ENCODE data around the gene SFRP5. TPM values are rescaled to one million over a fixed set of nuclear protein-coding genes. Genes with fewer than 3 reads are reported as not detected.

SFRP5 gene
- 1 to 10 TPM; 1.4 to 3.7 TPM for total RNA-seq
- polyA plus RNA-seq = 1 to 10 TPM in 1 of 2 donors, under 1 TPM in 1; 0.36 to 8.8 TPM
- long read RNA-seq, donor 1, partial matches to known transcripts = 0 of 3 reads
- long read RNA-seq, donor 1, other reads (novel, unspliced or antisense) = 0 of 3 reads
- long read RNA-seq, donor 2, transcript SFRP5-201 (3 exons, 1,836 nt) = major isoform, 6 of 6 reads
- long read RNA-seq, donor 2, partial matches to known transcripts = 0 of 6 reads
- long read RNA-seq, donor 2, other reads (novel, unspliced or antisense) = 0 of 6 reads

- WGBS, 2 donors = 13 to 23% methylated on average over 25 to 44 of the region's 44 CpGs
- Histone ChIP-seq H3K4me1 (ENCODE audit: control insufficient read depth in 1 of 2, insufficient read depth in 2 of 2, low read length in 2 of 2) (no peaks in the 10 kb centered on the region), H3K27ac (ENCODE audit: low read depth in 1 of 2, low read length in 2 of 2) (no peak within 1 kb of the TSS), H3K4me3 (ENCODE audit: low read length in 2 of 2) (no peak within 1 kb of the TSS), H3K36me3 (ENCODE audit: control insufficient read depth in 1 of 2, insufficient read depth in 2 of 2, low read length in 1 of 2) (no peaks in the 10 kb centered on the region), H3K9me3 (ENCODE audit: control insufficient read depth, low read length) (no peaks in the 10 kb centered on the region), H3K27me3 (ENCODE audit: control insufficient read depth in 1 of 2, insufficient read depth in 2 of 2, low read length in 1 of 2) (no peaks in the 10 kb centered on the region)
- DNase-seq (no peak), ATAC-seq (ENCODE audit: low FRiP score) (no peak)
- intact Hi-C loops (cut with DNase I) = no loop called here
Observed at GRCh38 chr10:97771913-97772823, at the start of gene SFRP5. TSS of gene SFRP5 (minus strand) at chr10:97771999. CDS start at chr10:97771833, 166 bp downstream.

GRCh38 chr10:97820096-97820704 is 48.4 kb upstream of the SFRP5 start:
- Histone ChIP-seq H3K27ac (ENCODE audit: low read depth in 1 of 2, low read length in 2 of 2) (no peak overlapping the region), H3K36me3 (ENCODE audit: control insufficient read depth in 1 of 2, insufficient read depth in 2 of 2, low read length in 1 of 2) (no peaks in the 10 kb centered on the region), H3K4me1 (ENCODE audit: control insufficient read depth in 1 of 2, insufficient read depth in 2 of 2, low read length in 2 of 2) (no peaks in the 10 kb centered on the region), H3K4me3 (ENCODE audit: low read length in 2 of 2) (no peak overlapping the region), H3K9me3 (ENCODE audit: control insufficient read depth, low read length) (no peaks in the 10 kb centered on the region), H3K27me3 (ENCODE audit: control insufficient read depth in 1 of 2, insufficient read depth in 2 of 2, low read length in 1 of 2) (no peaks in the 10 kb centered on the region)
- 85 to 89% methylated on average over 8 of the region's 8 CpGs for WGBS, 2 donors
- intact Hi-C loops (cut with DNase I) = no loop called here
- no peak for DNase-seq
- ATAC-seq (ENCODE audit: low FRiP score) = no peak

- no peak overlapping the region for H3K27ac ChIP-seq (ENCODE audit: low read depth in 1 of 2, low read length in 2 of 2)
- H3K36me3 ChIP-seq (ENCODE audit: control insufficient read depth in 1 of 2, insufficient read depth in 2 of 2, low read length in 1 of 2) = no peaks in the 10 kb centered on the region
- ATAC-seq (ENCODE audit: low FRiP score) = no peak
- H3K4me1 ChIP-seq (ENCODE audit: control insufficient read depth in 1 of 2, insufficient read depth in 2 of 2, low read length in 2 of 2) = no peaks in the 10 kb centered on the region
- H3K9me3 ChIP-seq (ENCODE audit: control insufficient read depth, low read length) = no peaks in the 10 kb centered on the region
- DNase-seq = no peak
- H3K27me3 ChIP-seq (ENCODE audit: control insufficient read depth in 1 of 2, insufficient read depth in 2 of 2, low read length in 1 of 2) = no peaks in the 10 kb centered on the region
- no peak overlapping the region for H3K4me3 ChIP-seq (ENCODE audit: low read length in 2 of 2)
- intact Hi-C loops (cut with DNase I) = no loop called here
Observed at GRCh38 chr10:97818572-97818971, 46.8 kb upstream of the SFRP5 start.

- 77 to 85% methylated on average over 4 of the region's 4 CpGs for WGBS, 2 donors
- H3K27ac ChIP-seq (ENCODE audit: low read depth in 1 of 2, low read length in 2 of 2) = no peak overlapping the region
- no peak overlapping the region for H3K4me3 ChIP-seq (ENCODE audit: low read length in 2 of 2)
- no peaks in the 10 kb centered on the region for H3K4me1 ChIP-seq (ENCODE audit: control insufficient read depth in 1 of 2, insufficient read depth in 2 of 2, low read length in 2 of 2)
- intact Hi-C loops (cut with DNase I) = no loop called here
- no peak for DNase-seq
- ATAC-seq (ENCODE audit: low FRiP score) = no peak
- H3K9me3 ChIP-seq (ENCODE audit: control insufficient read depth, low read length) = no peaks in the 10 kb centered on the region
- no peaks in the 10 kb centered on the region for H3K27me3 ChIP-seq (ENCODE audit: control insufficient read depth in 1 of 2, insufficient read depth in 2 of 2, low read length in 1 of 2)
- no peaks in the 10 kb centered on the region for H3K36me3 ChIP-seq (ENCODE audit: control insufficient read depth in 1 of 2, insufficient read depth in 2 of 2, low read length in 1 of 2)
Observed at GRCh38 chr10:97816609-97817008, 44.8 kb upstream of the SFRP5 start.

- Histone ChIP-seq H3K27me3 (ENCODE audit: control insufficient read depth in 1 of 2, insufficient read depth in 2 of 2, low read length in 1 of 2) (no peaks in the 10 kb centered on the region), H3K9me3 (ENCODE audit: control insufficient read depth, low read length) (no peaks in the 10 kb centered on the region), H3K4me1 (ENCODE audit: control insufficient read depth in 1 of 2, insufficient read depth in 2 of 2, low read length in 2 of 2) (no peaks in the 10 kb centered on the region), H3K4me3 (ENCODE audit: low read length in 2 of 2) (no peak overlapping the region), H3K27ac (ENCODE audit: low read depth in 1 of 2, low read length in 2 of 2) (no peak overlapping the region), H3K36me3 (ENCODE audit: control insufficient read depth in 1 of 2, insufficient read depth in 2 of 2, low read length in 1 of 2) (no peaks in the 10 kb centered on the region)
- DNase-seq (no peak), ATAC-seq (ENCODE audit: low FRiP score) (no peak)
- intact Hi-C loops (cut with DNase I) = no loop called here
- 79 to 87% methylated on average over 5 of the region's 5 CpGs for WGBS, 2 donors
Observed at GRCh38 chr10:97814996-97815395, 43.2 kb upstream of the SFRP5 start.

- no peak for DNase-seq
- H3K9me3 ChIP-seq (ENCODE audit: control insufficient read depth, low read length) = no peaks in the 10 kb centered on the region
- H3K36me3 ChIP-seq (ENCODE audit: control insufficient read depth in 1 of 2, insufficient read depth in 2 of 2, low read length in 1 of 2) = no peaks in the 10 kb centered on the region
- no peaks in the 10 kb centered on the region for H3K4me1 ChIP-seq (ENCODE audit: control insufficient read depth in 1 of 2, insufficient read depth in 2 of 2, low read length in 2 of 2)
- no peak overlapping the region for H3K27ac ChIP-seq (ENCODE audit: low read depth in 1 of 2, low read length in 2 of 2)
- ATAC-seq (ENCODE audit: low FRiP score) = no peak
- 36 to 39% methylated on average over 3 of the region's 3 CpGs for WGBS, 2 donors
- intact Hi-C loops (cut with DNase I) = no loop called here
- no peak overlapping the region for H3K4me3 ChIP-seq (ENCODE audit: low read length in 2 of 2)
- H3K27me3 ChIP-seq (ENCODE audit: control insufficient read depth in 1 of 2, insufficient read depth in 2 of 2, low read length in 1 of 2) = no peaks in the 10 kb centered on the region
Observed at GRCh38 chr10:97813311-97813710, 41.5 kb upstream of the SFRP5 start.

GRCh38 chr10:97812696-97813095 is 40.9 kb upstream of the SFRP5 start:
- H3K27me3 ChIP-seq (ENCODE audit: control insufficient read depth in 1 of 2, insufficient read depth in 2 of 2, low read length in 1 of 2) = no peaks in the 10 kb centered on the region
- intact Hi-C loops (cut with DNase I) = no loop called here
- WGBS, 2 donors = 72 to 77% methylated on average over 8 of the region's 8 CpGs

GRCh38 chr10:97811958-97812357 is 40.2 kb upstream of the SFRP5 start:
- Histone ChIP-seq H3K36me3 (ENCODE audit: control insufficient read depth in 1 of 2, insufficient read depth in 2 of 2, low read length in 1 of 2) (no peaks in the 10 kb centered on the region), H3K27ac (ENCODE audit: low read depth in 1 of 2, low read length in 2 of 2) (no peak overlapping the region), H3K27me3 (ENCODE audit: control insufficient read depth in 1 of 2, insufficient read depth in 2 of 2, low read length in 1 of 2) (no peaks in the 10 kb centered on the region), H3K9me3 (ENCODE audit: control insufficient read depth, low read length) (no peaks in the 10 kb centered on the region), H3K4me1 (ENCODE audit: control insufficient read depth in 1 of 2, insufficient read depth in 2 of 2, low read length in 2 of 2) (no peaks in the 10 kb centered on the region), H3K4me3 (ENCODE audit: low read length in 2 of 2) (no peak overlapping the region)
- intact Hi-C loops (cut with DNase I) = no loop called here
- DNase-seq (no peak), ATAC-seq (ENCODE audit: low FRiP score) (no peak)
- WGBS, 2 donors = 58 to 65% methylated on average over 3 of the region's 3 CpGs

More at GRCh38 chr10:97812696-97813095, 40.9 kb upstream of the SFRP5 start:
- Histone ChIP-seq H3K9me3 (ENCODE audit: control insufficient read depth, low read length) (no peaks in the 10 kb centered on the region), H3K27ac (ENCODE audit: low read depth in 1 of 2, low read length in 2 of 2) (no peak overlapping the region), H3K4me3 (ENCODE audit: low read length in 2 of 2) (no peak overlapping the region), H3K36me3 (ENCODE audit: control insufficient read depth in 1 of 2, insufficient read depth in 2 of 2, low read length in 1 of 2) (no peaks in the 10 kb centered on the region), H3K4me1 (ENCODE audit: control insufficient read depth in 1 of 2, insufficient read depth in 2 of 2, low read length in 2 of 2) (no peaks in the 10 kb centered on the region)
- DNase-seq (no peak), ATAC-seq (ENCODE audit: low FRiP score) (no peak)

Measured in aorta (tissue), 5 donors.